22Rv1 (cell line): ENCODE measurements around the gene ZNF106.

Experiments
- ZFX ChIP-seq: fragments of 450-650 bp; IDR thresholded peaks from 2 replicates; pipeline ENCODE4 v1.6.1; 2017; ENCODE audit warnings: antibody characterized with exemption, borderline replicate concordance
- TF ChIP-seq, protein P1 (sequence below): fragments of 450-650 bp; IDR thresholded peaks from 2 replicates; pipeline ENCODE4 v1.5.1; 2017; ENCODE audit warnings: mild to moderate bottlenecking

DNA sequence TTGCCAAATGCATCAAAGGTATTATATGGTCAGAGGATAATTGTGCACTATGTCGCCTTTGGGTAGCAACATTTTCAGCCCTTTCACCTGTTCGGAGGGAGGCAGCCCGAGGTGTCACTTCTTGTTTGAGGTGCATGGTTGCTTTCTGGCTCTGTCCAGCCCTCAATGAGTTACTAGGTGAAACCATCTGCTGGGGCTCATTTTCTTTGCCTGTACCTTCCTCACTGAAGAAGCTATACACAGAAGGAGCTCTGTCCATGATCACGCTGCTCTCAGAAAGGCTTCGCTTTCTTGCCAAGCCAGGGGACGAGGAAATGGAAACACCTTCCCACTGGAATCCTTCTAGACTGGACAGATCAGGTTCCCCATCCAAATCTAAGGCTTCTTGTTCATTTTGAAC, 42.7 kb downstream of the ZNF106 start:
- TF ChIP-seq, protein P1, sequence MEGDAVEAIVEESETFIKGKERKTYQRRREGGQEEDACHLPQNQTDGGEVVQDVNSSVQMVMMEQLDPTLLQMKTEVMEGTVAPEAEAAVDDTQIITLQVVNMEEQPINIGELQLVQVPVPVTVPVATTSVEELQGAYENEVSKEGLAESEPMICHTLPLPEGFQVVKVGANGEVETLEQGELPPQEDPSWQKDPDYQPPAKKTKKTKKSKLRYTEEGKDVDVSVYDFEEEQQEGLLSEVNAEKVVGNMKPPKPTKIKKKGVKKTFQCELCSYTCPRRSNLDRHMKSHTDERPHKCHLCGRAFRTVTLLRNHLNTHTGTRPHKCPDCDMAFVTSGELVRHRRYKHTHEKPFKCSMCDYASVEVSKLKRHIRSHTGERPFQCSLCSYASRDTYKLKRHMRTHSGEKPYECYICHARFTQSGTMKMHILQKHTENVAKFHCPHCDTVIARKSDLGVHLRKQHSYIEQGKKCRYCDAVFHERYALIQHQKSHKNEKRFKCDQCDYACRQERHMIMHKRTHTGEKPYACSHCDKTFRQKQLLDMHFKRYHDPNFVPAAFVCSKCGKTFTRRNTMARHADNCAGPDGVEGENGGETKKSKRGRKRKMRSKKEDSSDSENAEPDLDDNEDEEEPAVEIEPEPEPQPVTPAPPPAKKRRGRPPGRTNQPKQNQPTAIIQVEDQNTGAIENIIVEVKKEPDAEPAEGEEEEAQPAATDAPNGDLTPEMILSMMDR, result no peak
- no peak for TF ChIP-seq ZFX
